ENCODE measurements around the gene TSPAN4. TPM values are rescaled to one million over a fixed set of nuclear protein-coding genes. Genes with fewer than 3 reads are reported as not detected.

The TSPAN4 gene
- total RNA-seq, 1 experiment from 2014 or later: 43.6 TPM

DNA sequence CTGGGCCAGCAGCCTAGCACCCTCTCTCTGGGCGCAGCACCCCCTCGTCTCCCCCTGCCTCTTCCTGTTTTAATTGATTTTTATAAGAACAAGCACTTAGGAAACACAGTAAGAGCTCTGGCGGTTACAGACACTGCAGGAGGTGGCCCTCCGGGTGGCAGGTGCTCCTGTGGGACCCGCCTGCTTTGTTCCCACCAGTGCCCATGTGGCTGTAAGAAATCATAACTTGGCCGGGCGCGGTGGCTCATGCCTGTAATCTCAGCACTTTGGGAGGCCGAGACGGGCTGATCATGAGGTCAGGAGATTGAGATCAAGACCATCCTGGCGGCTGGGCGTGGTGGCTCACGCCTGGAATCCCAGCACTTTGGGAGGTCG, 18.4 kb downstream of the TSPAN4 start:
- H3K4me3 ChIP-seq: no peak overlapping the region
- H4K20me1 ChIP-seq (ENCODE audit: insufficient read depth): no peaks in the 10 kb centered on the region; the same call in 1 of the 2 replicates
- TF ChIP-seq EZH2 (IDR thresholded peaks at IDR 0.05; ENCODE audit: low read depth): no peak
- TF ChIP-seq, protein P1, sequence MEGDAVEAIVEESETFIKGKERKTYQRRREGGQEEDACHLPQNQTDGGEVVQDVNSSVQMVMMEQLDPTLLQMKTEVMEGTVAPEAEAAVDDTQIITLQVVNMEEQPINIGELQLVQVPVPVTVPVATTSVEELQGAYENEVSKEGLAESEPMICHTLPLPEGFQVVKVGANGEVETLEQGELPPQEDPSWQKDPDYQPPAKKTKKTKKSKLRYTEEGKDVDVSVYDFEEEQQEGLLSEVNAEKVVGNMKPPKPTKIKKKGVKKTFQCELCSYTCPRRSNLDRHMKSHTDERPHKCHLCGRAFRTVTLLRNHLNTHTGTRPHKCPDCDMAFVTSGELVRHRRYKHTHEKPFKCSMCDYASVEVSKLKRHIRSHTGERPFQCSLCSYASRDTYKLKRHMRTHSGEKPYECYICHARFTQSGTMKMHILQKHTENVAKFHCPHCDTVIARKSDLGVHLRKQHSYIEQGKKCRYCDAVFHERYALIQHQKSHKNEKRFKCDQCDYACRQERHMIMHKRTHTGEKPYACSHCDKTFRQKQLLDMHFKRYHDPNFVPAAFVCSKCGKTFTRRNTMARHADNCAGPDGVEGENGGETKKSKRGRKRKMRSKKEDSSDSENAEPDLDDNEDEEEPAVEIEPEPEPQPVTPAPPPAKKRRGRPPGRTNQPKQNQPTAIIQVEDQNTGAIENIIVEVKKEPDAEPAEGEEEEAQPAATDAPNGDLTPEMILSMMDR (conservative IDR thresholded peaks at IDR 0.05): no peak
- ChIA-PET CTCF (no interaction called here), POLR2A (ENCODE audit: unreplicated experiment) (no interaction called here)
- no peak overlapping the region for H2AFZ ChIP-seq
- H3K27ac ChIP-seq: no peak overlapping the region
- H3K36me3 ChIP-seq (ENCODE audit: low read depth): no peaks in the 10 kb centered on the region
- no TSS peak for BruUV-seq (replicated peaks)
- DNase-seq: no peak
- no peaks in the 10 kb centered on the region for H3K27me3 ChIP-seq (ENCODE audit: insufficient read depth, low read depth)
- no peaks in the 10 kb centered on the region for H3K9me2 ChIP-seq (ENCODE audit: insufficient read depth)
- no peaks in the 10 kb centered on the region for H3K4me1 ChIP-seq (replicated peaks; ENCODE audit: insufficient read depth)
- intact Hi-C loops (cut with micrococcal nuclease; ENCODE audit: unreplicated experiment): no loop called here
- no peaks in the 10 kb centered on the region for H3K9me3 ChIP-seq (ENCODE audit: insufficient read depth, low read depth)
- no peak overlapping the region for H3K4me2 ChIP-seq
- no peaks in the 10 kb centered on the region for H3F3A ChIP-seq (ENCODE audit: insufficient read depth, low read depth)
- H3K79me2 ChIP-seq (ENCODE audit: low read depth): no peaks in the 10 kb centered on the region

DNA sequence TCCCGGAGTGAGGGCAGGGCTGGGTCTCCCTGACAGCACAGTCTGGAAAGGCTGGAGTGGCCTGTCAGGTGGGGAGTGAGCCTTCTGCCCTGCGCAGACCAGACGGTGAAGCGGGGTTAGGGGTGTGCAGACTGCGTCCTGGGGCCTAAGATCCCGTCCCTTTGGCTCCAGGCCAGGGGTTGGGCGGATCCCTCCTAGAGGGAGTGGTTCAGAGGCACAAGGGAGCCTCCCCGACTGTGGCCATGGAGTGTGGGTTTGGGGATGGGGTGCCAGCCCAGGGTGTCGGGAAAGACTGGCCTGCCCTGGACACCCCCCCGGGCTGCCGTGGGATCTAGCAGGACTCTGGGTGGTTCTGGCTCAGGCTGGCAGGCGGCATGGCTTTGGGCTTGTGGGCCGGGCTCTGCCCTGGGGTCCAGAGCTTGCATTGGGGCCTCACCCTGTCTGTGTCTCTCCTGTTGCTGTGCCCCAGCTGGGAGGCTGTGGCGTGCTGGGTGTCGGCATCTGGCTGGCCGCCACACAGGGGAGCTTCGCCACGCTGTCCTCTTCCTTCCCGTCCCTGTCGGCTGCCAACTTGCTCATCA, 19.5 kb downstream of the TSPAN4 start:
- DNase-seq: no peak
- H3K9me2 ChIP-seq (ENCODE audit: insufficient read depth): no peaks in the 10 kb centered on the region
- POLR2A ChIA-PET (ENCODE audit: unreplicated experiment): no interaction called here
- no peaks in the 10 kb centered on the region for H3F3A ChIP-seq (ENCODE audit: insufficient read depth, low read depth)
- intact Hi-C loops (cut with micrococcal nuclease; ENCODE audit: unreplicated experiment): no loop called here
- no peak overlapping the region for H3K27ac ChIP-seq
- no peaks in the 10 kb centered on the region for H3K36me3 ChIP-seq (ENCODE audit: low read depth)
- no peaks in the 10 kb centered on the region for H3K4me1 ChIP-seq (replicated peaks; ENCODE audit: insufficient read depth)
- no peaks in the 10 kb centered on the region for H3K27me3 ChIP-seq (ENCODE audit: insufficient read depth, low read depth)
- no peaks in the 10 kb centered on the region; the same call in 1 of the 2 replicates for H4K20me1 ChIP-seq (ENCODE audit: insufficient read depth)
- H3K79me2 ChIP-seq (ENCODE audit: low read depth): no peaks in the 10 kb centered on the region
- no peak overlapping the region for H2AFZ ChIP-seq
- no peak overlapping the region for H3K4me3 ChIP-seq
- TF ChIP-seq, protein P1 (conservative IDR thresholded peaks at IDR 0.05): no peak
- no peak for TF ChIP-seq EZH2 (IDR thresholded peaks at IDR 0.05; ENCODE audit: low read depth)
- no TSS peak for BruUV-seq (replicated peaks)
- CTCF ChIA-PET: no interaction called here
- H3K4me2 ChIP-seq: no peak overlapping the region
- no peaks in the 10 kb centered on the region for H3K9me3 ChIP-seq (ENCODE audit: insufficient read depth, low read depth)

DNA sequence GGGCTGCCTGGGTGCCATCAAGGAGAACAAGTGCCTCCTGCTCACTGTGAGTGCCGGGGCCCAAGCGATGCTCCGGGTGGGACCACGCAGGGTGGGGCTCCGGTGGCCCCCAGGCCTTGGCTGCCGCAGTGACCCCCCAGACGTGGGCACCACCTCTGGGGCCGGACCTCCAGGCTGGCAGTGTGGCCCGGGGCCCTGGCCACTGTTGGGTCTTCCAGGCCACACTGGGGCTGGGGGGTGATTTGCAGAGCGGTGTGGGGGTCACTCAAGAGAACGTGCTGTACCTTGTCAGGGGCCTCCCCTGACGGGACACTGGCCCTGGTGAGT, 20.0 kb downstream of the TSPAN4 start:
- H3F3A ChIP-seq (ENCODE audit: insufficient read depth, low read depth): no peaks in the 10 kb centered on the region
- no peak overlapping the region for H3K27ac ChIP-seq
- CTCF ChIA-PET: no interaction called here
- no peaks in the 10 kb centered on the region for H3K9me3 ChIP-seq (ENCODE audit: insufficient read depth, low read depth)
- no peaks in the 10 kb centered on the region for H3K36me3 ChIP-seq (ENCODE audit: low read depth)
- H4K20me1 ChIP-seq (ENCODE audit: insufficient read depth): no peaks in the 10 kb centered on the region; the same call in 1 of the 2 replicates
- no peak for DNase-seq
- no peaks in the 10 kb centered on the region for H3K9me2 ChIP-seq (ENCODE audit: insufficient read depth)
- no peaks in the 10 kb centered on the region for H3K27me3 ChIP-seq (ENCODE audit: insufficient read depth, low read depth)
- TF ChIP-seq EZH2 (IDR thresholded peaks at IDR 0.05; ENCODE audit: low read depth): no peak
- TF ChIP-seq, protein P1 (conservative IDR thresholded peaks at IDR 0.05): no peak
- intact Hi-C loops (cut with micrococcal nuclease; ENCODE audit: unreplicated experiment): no loop called here
- no peaks in the 10 kb centered on the region for H3K79me2 ChIP-seq (ENCODE audit: low read depth)
- H2AFZ ChIP-seq: no peak overlapping the region
- no peak overlapping the region for H3K4me3 ChIP-seq
- POLR2A ChIA-PET (ENCODE audit: unreplicated experiment): no interaction called here
- BruUV-seq (replicated peaks): no TSS peak
- no peaks in the 10 kb centered on the region for H3K4me1 ChIP-seq (replicated peaks; ENCODE audit: insufficient read depth)
- H3K4me2 ChIP-seq: no peak overlapping the region

All from PC-9 (cell line).